Stimulated activated CD8-positive, alpha-beta memory T cell treated with anti-CD3 and anti-CD28 coated beads, Interleukin-7, amount 100 ng/mL, for 48 hours (primary cell): ENCODE results near the gene LDHB.
"Not testable (repeated sequence)": the region's sequence is repeated elsewhere in the genome, so short reads cannot be mapped to it uniquely, and the experiment has no call there.

Experiments
- DNase-seq, 2 donors: peaks; one replicate each; pipeline ENCODE4 v3.0.0-alpha.2; 2020; ENCODE audit warnings: low read depth in 1 of 2; ENCODE audit errors: extremely low read depth in 1 of 2

Gene LDHB

DNA sequence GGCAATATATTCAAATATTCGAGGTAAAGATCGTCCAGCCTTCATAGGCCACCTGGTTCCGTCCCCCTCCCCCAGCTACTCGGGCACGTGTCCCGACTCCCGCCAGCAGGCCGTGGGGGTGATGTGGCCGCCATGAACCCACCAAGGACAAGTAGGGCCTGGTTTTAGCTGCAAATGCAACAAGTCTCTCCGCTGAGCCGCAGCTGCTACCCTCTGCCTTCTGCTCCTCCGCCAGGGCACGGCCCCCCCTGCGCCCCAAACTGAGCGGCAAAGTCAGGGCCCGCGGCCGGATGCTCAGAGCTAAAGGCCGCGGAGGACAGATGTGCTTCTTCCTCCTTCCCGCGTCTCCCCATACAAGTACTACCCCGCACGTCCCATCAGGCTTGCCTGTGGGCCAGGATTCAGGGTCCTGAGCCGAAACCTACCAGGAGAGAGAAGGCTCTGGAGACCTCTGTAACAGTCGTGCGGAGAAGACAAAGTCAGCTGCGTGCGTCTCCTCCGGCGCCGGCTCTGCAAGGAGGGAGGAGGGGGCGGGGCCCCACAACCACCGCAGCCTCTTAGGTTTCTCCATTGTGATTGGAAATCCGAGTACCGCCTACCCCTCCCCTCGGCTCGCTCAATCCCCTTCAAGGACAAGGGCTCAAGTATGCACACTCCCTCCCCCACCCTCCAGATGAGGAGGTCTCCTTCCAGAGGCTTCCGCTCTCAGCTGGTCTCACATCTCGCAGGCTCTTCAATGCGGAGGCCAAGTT is at the start of gene LDHB:
LDHB (minus strand) TSS at position 517 of the 752 bp plus-strand sequence. CDS start 3,171 bp downstream, outside the sequence.
- peak; percentile 88 to 97 for DNase-seq

DNA sequence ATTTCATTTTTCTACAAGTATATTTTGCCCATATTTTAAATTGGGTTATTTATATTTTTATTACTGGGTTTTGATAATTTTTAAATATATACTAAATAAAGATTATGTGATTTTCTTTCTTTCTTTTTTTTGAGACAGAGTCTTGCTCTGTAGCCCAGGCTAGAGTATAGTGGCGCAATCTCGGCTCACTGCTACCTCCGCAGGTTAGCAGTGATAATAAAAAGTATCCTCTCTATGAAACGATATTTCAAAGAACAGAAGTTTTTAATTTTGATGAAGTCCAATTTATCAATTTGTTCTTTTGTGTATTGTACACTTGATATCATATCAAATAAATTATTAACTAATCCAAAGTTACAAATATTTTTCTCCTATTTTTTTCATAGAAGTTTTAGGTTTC is 47.2 kb upstream of the LDHB start:
- DNase-seq: no peak

DNA sequence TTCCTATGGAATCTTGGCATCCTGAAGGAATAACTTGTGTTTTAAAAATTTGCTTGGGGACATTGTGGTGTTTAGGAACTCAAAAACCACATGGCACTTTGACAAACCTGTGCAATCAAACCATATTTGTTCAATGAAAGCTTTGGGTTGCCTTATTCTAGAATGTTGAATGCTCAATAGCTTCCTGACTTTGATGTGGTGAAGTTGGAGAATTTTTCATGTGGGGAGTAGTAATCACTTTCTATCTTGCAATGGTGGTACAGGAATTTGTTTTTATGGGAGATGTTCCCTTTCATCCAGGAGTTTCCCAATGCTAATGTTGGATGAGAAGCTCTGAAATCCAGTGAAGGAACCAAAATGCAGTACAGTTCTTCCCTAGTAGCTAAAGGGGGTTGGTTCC is 42.2 kb upstream of the LDHB start:
- no peak for DNase-seq

DNA sequence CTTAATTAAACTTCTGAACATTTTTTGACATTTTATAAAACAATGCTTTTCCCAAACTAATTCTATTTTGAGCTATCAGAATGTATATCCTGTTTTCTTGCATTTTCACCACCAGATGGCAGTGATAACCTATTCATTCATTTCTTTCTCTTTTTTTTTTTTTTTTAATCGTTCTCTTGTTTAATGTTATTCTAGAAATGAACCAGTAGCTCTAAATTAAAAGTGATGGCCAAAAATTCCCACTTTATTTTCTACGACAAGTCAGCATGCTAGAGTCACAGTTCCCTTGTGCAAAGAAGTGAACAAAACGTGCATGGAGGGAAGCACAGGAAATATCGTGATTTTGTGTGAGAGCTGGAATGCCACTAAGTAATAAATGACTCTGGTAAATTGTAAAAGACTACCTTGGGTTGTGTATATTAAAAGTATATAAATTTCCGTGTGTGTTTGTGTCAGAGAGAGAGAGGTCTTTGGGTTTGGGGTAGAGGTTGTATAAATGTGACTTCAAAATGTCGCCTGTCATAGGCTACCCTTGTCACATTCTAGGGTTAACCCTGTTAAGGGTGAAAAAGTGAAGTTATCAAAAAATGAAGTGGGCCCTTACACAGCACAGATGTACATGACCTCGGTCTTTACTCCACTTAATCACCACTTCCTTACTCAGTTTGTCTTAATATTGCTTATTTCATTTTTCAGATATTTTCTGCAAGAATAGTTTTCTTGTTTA is 40.4 kb upstream of the LDHB start:
- DNase-seq: no peak

- no peak for DNase-seq
Observed at GRCh38 chr12:21696625-21697024, 39.0 kb upstream of the LDHB start.

DNA sequence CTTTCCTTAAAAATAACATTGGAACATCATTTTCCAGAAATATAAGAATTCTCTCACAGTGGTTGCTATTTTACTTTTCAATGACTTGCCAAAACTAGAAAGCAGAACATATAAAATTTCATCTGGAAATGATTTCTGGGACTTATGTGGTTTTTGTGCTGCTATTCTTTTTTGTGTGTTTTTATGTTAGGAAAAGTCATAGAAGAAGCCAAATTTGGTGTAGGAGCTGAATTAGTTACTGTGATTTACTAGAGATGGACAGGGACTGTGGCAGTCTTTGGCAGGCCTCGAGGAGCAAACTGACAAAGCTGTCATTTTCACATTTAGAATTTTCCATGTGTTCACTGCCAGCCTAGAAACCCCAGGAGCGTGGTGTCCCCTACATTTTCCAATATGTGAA is 38.3 kb upstream of the LDHB start:
- DNase-seq: no peak

DNA sequence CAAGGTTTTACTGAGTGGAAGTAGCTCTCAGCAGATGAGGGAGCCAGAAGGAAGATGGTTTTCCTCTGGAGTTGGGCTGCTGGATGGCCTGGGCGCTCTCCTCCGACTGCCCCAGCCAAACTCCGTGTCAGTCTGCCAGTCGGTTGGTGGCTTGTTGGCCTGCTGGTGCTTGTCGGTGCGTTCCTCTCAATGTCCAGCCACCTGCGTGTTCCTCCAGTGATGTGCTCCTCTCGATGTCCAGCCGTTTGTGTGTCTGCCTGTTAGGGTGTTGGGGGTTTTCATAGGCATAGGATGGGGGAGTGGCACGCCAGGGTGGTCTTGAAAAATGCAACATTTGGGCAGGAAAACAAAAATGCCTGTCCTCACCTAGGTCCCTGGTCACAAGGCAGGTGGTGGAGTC is 37.0 kb upstream of the LDHB start:
- no peak for DNase-seq

- no peak for DNase-seq
Observed at GRCh38 chr12:21691515-21691914, 33.9 kb upstream of the LDHB start.

DNA sequence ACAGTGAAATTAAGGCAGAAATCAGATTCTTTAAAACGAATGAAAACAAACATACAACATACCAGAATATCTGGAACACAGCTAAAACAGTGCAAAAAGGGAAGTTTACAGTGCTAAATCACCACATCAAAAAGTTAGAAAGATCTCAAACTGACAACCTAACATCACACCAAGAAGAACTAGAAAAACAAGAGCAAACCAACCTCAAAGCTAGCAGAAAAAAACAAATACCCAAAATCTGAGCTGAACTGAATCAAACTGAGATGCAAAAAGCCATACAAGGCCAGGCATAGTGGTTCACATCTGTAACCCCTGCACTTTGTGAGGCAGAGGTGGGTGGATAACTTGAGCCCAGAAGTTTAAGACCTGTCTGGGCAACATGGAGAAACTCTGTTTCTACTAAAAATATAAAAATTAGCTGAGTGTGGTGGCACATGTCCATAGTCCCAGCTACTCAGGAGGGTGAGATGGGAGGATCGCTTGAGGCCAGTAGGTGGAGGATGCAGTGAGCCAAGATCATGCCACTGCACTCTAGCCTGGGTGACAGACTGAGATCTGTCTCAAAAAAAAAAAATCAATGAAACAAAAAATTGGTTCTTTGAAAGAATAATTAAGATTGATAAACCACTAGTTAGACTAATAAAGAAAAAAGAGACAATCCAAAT is 33.2 kb upstream of the LDHB start:
- DNase-seq: no peak

- DNase-seq: no peak
Observed at GRCh38 chr12:21683115-21683514, 25.5 kb upstream of the LDHB start.

DNA sequence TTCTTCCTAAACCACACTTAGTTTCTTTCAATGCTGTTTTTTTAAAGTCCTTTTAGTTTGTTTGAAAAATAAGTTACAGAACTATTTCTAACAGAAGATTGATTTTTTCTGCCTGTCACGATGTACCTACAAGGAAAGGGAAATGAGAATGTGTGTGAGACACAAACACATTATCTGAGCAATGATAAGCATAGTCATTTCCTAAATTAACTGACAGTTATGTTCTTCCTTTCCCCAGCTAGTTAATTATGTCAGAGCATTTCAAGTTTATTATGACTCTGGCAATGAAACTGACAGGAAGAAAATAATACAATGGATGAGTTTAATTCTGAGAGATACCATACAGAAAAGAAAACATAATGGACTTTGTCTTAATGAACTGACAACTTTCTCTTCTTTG is 21.3 kb upstream of the LDHB start:
- no peak for DNase-seq

DNA sequence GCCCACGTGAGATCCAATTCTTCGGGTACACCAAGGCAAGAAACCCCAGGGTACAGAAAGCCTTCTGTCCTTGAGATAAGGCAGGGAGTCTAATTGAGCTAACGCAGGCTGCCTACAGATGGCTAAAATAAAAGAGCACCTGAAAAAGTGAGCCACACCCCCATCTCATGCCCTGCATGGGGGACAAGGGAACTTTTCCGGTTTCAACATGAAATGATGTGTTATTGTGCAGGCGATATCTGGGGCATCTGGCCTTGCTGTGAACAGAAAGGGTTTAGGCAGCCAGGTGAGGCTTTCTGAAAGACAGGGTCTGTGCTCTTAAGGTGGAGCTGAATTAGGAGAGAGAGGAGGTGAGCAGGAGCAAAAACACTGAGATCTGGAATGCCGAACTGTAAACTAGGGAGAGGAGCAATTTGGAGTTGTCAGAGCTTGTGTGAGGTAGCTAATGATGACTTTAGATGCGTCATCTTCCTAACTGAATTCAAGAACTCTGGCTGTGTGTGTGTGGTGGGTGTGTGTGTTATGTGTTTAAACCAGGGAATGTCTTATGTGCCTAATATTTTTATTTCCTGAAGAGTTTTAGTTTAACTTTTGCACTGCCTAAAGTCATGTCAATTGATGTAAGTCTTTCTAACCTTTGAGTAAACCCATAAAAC is 20.1 kb upstream of the LDHB start:
- DNase-seq: no peak

DNA sequence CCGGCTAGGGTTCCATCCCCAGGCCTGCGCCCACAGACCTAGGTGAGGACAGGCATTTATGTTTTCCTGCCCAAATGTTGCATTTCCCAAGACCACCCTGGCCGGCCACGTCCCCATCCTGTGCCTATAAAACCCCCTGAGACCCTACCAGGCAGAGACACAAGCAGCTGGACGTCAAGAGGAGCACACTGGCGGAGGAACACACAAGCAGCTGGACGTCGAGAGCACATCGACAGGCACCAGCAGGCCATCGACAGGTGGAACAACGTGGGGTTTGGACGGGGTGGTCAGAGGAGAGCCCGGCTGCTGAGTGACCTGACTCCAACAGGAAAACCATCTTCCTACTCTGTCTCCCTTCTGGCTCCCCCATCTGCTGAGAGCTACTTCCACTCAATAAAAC is 19.6 kb upstream of the LDHB start:
- no peak for DNase-seq

DNA sequence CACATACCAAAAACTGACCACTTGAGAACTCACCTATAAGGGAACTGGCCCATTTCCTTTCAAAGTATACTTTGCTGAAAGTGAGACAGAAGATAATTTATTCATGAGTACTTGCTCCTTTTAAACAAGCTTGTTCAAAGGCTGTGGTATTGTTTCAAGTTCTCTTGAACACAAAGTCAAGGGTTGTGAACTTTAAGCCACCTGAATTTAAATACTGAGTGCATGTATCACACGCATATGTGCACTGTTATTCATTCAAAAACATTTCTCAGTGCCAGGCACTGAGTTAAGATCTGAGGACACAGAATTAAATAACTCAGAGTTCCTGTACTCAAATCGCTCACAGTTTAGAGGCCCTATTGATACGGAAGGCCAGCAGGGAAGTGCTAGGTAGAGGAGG is 19.1 kb upstream of the LDHB start:
- no peak for DNase-seq

DNA sequence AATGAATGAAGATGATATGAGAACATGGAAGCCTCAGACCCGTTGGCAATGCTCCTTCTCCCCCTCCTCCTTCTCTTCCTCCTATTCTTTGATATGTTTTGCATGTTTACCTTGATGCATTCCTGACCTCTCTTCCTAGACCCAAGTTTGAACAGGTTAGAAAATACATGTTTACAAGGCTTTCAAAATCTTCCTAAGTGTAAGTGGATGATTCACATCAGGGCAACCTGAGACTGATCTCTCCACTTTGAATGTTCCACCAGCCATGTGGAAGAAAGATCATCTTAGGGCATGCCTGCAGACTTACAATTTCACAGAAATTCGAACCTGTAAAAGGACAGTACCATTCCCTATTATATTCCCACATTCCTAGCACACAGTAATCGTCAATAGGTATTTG is 18.0 kb upstream of the LDHB start:
- DNase-seq: no peak

- DNase-seq: no peak
Observed at GRCh38 chr12:21675096-21675495, 17.5 kb upstream of the LDHB start.

- DNase-seq: not testable (repeated sequence)
Observed at GRCh38 chr12:21673830-21674552, 16.3 kb upstream of the LDHB start.

- no peak for DNase-seq
Observed at GRCh38 chr12:21672146-21672545, 14.5 kb upstream of the LDHB start.

DNA sequence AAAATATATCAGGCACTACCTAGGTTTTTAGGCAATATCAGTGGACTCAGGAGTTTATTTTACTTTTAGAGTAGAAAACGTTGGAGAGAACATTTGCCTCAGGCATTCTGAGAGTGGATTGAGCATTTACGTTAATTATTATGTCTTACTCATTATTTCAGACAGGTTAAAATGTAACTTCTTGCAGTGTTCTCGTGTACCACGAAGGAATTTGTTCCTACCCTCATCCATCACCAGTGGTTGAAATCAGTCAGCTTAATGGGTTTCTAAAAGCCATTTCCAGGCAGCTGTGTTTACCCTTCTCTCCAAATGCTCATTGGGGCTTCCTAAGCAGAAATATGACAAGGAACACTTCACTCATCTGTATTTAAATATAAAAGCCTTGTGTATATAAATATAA is 9.1 kb upstream of the LDHB start:
- no peak for DNase-seq

GRCh38 chr12:21665816-21666215 is 8.2 kb upstream of the LDHB start:
- DNase-seq: no peak
